Measurements from ENCODE around the gene ADAM11.

GRCh38 chr17:44759916-44760243 lies 1.1 kb downstream of the ADAM11 start:
- TF ChIP-seq EP300 (IDR thresholded peaks at IDR 0.05; ENCODE audit: low read depth in 2 of 2, low read length in 2 of 2) (no peak), EP300 (CRISPR knock-in tag; IDR thresholded peaks at IDR 0.05; ENCODE audit: borderline replicate concordance) (no peak), ZNF646 (CRISPR knock-in tag; IDR thresholded peaks at IDR 0.05) (no peak), THRA (CRISPR knock-in tag; IDR thresholded peaks at IDR 0.05; ENCODE audit: borderline replicate concordance) (no peak), AKAP8 (CRISPR knock-in tag; IDR thresholded peaks at IDR 0.05) (no peak)
